GM12891 (cell line): ENCODE measurements around the gene PYGO2.
A peak's percentile ranks its signal among the peaks of the same experiment; 100 is the strongest.

ENCODE experiments used
- DNase-seq: peaks from one replicate; pipeline ENCODE4 v3.0.0; 2011; ENCODE audit warnings: low spot score; ENCODE audit not compliant: insufficient read length
- FAIRE-seq: peaks from 2 replicates; lab custom pipeline; 2011; peaks lifted over from hg19 to GRCh38; lab: Jason Lieb, UNC
- PAX5 ChIP-seq: IDR thresholded peaks from 2 replicates; pipeline ENCODE4 v1.6.1; 2011; ENCODE audit warnings: low read length, moderate library complexity, mild to moderate bottlenecking; ENCODE audit not compliant: insufficient read depth, severe bottlenecking
- POLR2A ChIP-seq: IDR thresholded peaks from 2 replicates; pipeline ENCODE4 v1.6.1; 2011; ENCODE audit warnings: low read depth, low read length, control low read depth
- POLR2AphosphoS5 ChIP-seq: IDR thresholded peaks from 2 replicates; pipeline ENCODE4 v1.6.1; 2011; ENCODE audit warnings: low read depth, low read length, control low read depth
- POU2F2 ChIP-seq: IDR thresholded peaks from 2 replicates; pipeline ENCODE4 v1.6.1; 2011; ENCODE audit warnings: low read depth, mild to moderate bottlenecking, control low read depth, low read length, moderate library complexity
- SPI1 ChIP-seq: IDR thresholded peaks from 2 replicates; pipeline ENCODE4 v1.6.1; 2011; ENCODE audit warnings: low read depth, low read length, control low read depth
- TAF1 ChIP-seq: IDR thresholded peaks from 2 replicates; pipeline ENCODE4 v1.6.1; 2011; ENCODE audit warnings: low read depth, low read length, control low read depth

Gene PYGO2

DNA sequence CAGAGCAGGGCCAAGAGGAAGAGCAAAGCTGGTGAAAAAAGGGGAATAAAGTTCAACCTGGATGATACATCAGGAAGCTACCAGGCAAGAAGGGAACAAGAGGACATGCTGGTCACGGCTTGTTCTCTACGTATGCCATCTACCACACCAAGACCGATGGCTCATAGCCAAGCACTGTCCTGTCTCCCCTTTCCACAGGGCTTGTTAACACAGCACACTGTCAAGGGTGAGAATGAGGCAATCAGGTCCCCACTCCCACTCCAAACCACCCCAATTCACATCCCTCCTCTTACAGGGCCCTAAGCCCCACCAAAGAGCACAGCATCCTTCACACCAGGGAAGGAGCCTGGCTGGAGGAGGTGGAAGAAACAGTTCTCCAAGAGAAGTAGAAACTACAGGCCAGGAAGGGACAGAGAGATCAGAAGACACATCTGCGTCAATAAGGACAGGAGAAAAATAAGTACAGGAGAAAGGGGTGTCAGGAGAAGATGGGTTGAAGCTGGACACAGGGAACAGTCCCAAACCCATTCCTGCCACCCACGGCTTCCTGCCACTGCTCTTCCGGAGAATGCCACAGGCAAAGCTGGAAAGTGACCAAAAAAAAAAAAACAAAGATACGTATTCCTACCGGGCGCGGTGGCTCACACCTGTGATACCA is 9.9 kb upstream of the PYGO2 start:
- no peak for TF ChIP-seq SPI1
- no peak for TF ChIP-seq TAF1
- TF ChIP-seq PAX5: no peak
- TF ChIP-seq POLR2A: no peak
- no peak for TF ChIP-seq POLR2AphosphoS5
- TF ChIP-seq POU2F2: no peak
- FAIRE-seq (no peak), DNase-seq (no peak)

DNA sequence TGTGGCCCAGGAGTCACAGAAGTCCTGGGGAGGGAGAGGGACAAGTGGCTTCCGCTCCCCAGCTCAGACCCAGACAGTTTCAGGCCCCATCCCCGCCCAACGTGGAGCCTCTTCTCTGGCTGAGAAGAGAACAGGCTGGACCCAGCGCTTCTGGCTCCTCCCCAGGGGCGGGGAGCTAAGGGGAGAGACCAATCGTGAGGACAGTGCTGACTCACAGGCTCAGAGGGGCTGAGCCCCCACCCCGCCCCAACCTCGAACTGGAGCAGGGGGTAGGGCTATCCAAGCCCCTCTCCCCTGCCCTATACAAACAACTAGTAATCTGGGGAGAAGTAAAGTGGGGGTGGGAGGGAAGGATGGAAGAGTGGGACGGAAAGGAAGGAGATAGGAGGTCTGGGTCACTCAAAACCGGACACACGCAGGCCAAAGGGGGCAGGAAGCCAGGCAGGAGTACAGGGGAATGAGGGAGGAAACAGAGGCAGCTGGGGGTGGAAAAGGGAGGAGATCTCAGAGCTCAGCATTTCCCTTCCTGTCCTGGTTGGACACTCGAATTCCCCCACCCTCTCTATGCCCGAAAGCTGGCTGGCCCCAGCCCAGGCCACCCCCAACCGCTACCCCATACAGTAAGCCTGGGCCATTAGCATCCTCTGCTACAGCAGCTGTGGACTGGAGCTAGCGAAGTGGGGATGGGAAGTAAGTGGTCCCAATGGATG is 9.2 kb upstream of the PYGO2 start, which contains the start of gene SHC1:
Gene SHC1 (minus strand): TSS at position 117 of the 710 bp plus-strand sequence. CDS start 221 bp downstream, outside the sequence.
- DNase-seq: peak; percentile 75
- FAIRE-seq: no peak
- no peak for TF ChIP-seq TAF1
- TF ChIP-seq SPI1: no peak
- TF ChIP-seq POLR2AphosphoS5: no peak
- TF ChIP-seq POLR2A: no peak
- TF ChIP-seq POU2F2: no peak
- TF ChIP-seq PAX5: no peak

DNA sequence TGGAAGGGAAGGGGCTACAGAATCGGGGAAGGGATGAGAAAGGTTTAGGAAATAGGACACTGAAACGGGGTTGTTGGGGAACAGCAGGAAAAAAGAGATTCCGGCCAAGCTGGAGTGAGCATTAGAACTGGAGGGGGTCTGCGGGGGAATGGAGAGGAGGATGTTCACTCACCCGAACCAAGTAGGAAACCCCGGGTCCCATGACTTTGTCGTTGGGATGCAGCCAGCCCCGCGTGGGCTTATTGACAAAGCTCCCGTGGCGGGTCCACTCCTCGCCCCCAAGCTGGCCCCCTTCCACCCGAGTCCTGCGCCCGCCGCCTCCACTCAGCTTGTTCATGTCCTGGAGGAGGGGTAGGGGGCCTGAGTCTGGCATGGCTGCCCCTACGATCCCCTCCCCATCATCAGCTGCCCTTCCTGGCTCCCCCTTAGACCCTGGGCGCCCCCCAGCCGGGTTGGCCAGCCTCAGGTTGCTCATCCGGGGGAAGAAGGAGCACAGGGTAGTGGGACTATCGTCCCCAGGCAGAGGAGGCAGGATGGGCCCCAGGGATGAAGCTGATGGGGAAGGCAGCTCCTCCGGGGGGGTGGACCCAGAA is 8.4 kb upstream of the PYGO2 start:
- TF ChIP-seq SPI1: no peak
- TF ChIP-seq TAF1: no peak
- TF ChIP-seq POLR2AphosphoS5: no peak
- no peak for TF ChIP-seq POLR2A
- TF ChIP-seq PAX5: no peak
- TF ChIP-seq POU2F2: no peak
- DNase-seq (no peak), FAIRE-seq (no peak)

DNA sequence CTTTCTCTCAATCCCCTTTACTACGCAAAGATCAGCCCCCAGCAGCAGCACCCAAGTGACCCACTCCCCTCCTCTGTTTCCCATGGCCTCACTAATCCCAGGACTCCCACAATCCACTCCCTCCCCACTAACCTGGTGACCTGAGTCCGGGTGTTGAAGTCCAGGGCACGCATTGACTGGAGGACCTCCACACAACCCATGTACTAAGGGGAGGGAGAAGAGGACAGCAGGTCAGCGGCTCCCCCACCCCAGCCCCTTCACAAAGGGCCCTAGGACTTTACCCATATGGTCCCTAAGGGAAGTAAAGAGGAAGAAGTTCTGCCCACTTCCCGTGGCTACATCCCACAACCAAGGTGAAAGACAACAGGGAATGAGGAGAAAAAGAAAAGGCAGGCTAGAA is 7.7 kb upstream of the PYGO2 start:
- DNase-seq (no peak), FAIRE-seq (no peak)
- TF ChIP-seq PAX5: no peak
- no peak for TF ChIP-seq POLR2A
- no peak for TF ChIP-seq SPI1
- no peak for TF ChIP-seq TAF1
- no peak for TF ChIP-seq POLR2AphosphoS5
- no peak for TF ChIP-seq POU2F2

DNA sequence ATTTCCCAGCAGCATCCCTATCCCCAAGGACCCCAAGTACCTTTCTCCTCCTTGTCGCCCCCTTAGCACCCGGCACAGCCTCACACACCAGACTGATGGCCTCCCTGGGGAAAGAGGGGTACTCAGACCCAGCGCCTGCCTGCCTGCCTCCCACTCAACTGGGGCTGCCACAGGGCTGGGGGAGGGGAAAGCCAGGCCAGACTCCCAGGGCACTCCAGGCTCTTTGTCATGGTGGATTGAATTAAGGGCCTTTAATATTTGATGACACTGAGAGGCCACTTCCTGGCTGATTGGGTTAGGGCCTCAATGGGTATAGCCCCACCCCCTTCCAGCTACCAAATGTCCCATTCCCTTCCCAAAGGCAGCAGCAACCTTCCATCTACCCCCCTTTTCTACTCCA is 7.1 kb upstream of the PYGO2 start:
- FAIRE-seq (no peak), DNase-seq (no peak)
- TF ChIP-seq PAX5 (no peak), POLR2AphosphoS5 (no peak), TAF1 (no peak), POLR2A (no peak), POU2F2 (no peak), SPI1 (no peak)

DNA sequence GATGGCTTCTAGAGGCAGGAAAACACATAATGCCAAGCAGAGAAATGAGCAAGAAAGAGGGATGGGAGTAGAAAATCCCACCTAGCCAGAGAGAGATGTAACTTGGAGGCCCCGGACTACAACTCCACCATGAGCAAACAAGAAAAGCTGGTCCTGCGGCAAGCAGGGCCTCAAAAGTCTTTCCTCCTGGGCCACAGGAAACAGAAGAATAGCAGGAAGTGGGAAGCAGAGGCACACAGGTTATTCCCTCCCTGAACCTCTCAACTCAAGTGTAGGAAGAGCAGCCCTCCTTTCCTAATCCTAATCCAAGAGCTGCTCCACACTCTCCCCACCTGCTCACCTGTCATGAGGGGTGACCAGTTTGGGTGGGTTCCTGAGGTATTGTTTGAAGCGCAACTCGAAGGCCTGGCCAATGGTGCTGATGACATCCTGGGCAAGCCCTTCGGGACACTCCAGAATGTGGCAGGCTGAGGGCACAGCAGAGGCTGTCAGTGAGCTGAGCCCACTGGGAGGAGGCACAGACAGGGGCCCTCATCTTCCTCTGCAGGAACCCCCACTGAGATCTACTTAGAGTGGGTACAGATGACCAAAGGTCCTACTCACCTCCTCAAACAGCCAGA is 5.9 kb upstream of the PYGO2 start:
- FAIRE-seq (no peak), DNase-seq (no peak)
- no peak for TF ChIP-seq POU2F2
- no peak for TF ChIP-seq SPI1
- no peak for TF ChIP-seq PAX5
- TF ChIP-seq TAF1: no peak
- TF ChIP-seq POLR2A: no peak
- TF ChIP-seq POLR2AphosphoS5: no peak

DNA sequence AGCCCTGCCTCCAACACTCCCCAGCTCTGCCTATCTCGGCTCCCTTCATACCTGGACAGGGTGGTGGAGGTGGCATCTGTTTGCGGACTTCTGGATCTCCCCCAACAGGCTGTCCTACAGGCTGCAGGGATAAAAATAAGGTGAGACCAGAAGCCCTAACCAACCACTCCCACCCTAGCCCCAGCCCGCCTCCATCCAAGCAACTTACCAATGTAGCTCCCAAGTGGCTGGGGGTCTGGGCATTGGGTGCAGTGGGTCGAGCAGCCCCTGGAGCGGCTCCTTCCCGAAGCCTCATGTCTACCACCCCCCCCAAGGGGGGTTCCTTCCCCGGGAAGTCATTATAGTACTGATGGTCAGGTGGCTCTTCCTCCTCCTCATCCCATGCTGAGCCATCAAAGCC is 4.5 kb upstream of the PYGO2 start:
- no peak for FAIRE-seq
- DNase-seq: no peak
- TF ChIP-seq SPI1: no peak
- TF ChIP-seq POU2F2: no peak
- TF ChIP-seq TAF1: no peak
- TF ChIP-seq PAX5: no peak
- no peak for TF ChIP-seq POLR2AphosphoS5
- no peak for TF ChIP-seq POLR2A

DNA sequence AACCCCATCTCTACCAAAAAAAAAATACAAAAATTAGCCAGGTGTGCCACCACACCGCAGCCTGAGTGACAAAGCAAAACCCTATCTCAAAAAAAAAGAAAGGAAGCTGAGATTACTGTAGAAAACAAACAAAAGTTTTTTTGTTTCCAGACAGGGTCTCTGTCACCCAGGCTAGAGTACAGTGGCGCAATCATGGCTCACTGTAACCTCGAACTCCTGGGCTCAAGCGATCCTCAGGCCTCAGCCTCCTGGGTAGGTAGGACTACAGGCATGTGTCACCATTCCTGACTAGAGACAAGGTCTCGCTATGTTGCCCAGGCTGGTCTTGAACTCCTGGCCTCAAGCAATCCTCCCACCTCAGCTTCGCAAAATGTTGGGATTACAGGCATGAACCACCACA is 2.8 kb upstream of the PYGO2 start:
- no peak for FAIRE-seq

DNA sequence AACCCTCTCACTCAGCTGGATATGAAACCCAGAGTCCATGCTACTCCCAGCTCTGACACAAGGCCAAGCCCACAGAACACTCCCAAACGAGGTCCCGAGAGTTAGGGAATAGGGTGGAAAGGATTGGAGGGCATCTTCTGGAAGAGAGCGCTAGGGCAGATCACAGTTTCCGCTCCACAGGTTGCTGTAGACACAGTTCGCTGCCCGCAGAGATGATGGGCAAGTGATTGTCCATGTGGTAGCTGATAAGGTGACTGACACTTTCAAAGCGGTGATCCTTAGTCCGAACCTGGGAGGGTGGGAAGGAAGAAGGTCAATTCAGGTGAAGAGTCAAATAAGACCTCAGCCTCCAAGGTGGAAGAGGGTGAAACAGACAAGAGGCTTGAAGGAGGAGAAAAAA is 2.1 kb upstream of the PYGO2 start:
- DNase-seq: no peak
- FAIRE-seq: no peak
- TF ChIP-seq TAF1 (no peak), POLR2A (no peak), SPI1 (no peak), PAX5 (no peak), POLR2AphosphoS5 (no peak), POU2F2 (no peak)

More for the DNA sequence above, 2.8 kb upstream of the PYGO2 start:
- no peak for TF ChIP-seq SPI1
- no peak for TF ChIP-seq POU2F2
- TF ChIP-seq POLR2AphosphoS5: no peak
- no peak for TF ChIP-seq POLR2A
- no peak for TF ChIP-seq TAF1
- no peak for TF ChIP-seq PAX5
- DNase-seq: no peak
